GM20431 (cell line): ENCODE data around the gene CCDC33.

Experiments
- in situ Hi-C: fragments of 300-500 bp; cut with MseI, MboI; formaldehyde crosslinking; loops from one replicate; pipeline ENCODE4 v1.15.0; 2020; ENCODE audit warnings: low sequenced_read_pairs; ENCODE audit not compliant: unreplicated experiment

The CCDC33 gene

DNA sequence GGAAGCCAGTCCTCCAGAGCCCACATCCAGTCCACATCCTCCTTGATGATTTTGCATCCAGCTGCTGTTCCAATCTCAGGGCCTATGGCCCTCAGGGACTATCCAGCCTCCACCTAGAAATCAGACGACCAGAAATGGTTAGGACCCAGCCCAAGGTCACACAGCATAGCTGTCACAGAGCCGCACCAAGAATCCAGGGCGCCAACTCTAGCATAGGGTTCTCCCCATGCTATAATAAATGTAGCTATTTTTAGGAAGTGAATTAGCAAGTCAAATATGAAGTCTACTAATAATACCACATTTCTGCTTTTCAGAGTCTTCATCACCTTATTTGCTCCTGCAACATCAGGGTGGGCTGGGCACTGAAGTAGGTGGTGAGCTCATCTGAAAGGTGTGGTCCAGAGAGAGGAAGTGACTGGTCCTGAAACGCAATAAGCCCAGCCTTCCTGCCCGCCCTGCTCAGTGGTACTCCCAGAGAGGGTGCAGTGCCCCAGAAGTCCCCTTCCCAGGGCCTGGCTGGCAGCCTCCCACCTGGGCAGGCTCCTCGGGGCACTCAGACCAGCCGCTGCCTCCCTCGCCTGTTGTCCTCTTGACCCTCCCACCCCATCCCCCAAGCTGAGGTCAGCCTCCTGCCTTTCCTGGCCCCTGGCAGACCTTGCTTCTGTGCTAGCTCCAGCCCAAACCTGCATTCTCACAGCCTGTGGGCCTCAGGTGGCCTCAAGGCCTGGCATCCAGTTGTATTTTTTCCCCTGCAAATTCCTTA is 148.9 kb downstream of the CCDC33 start:
- in situ Hi-C loops, result loop anchor here (5.0 kb wide), 1 partner anchor 57 kb away; no protein-coding TSS in a partner anchor

DNA sequence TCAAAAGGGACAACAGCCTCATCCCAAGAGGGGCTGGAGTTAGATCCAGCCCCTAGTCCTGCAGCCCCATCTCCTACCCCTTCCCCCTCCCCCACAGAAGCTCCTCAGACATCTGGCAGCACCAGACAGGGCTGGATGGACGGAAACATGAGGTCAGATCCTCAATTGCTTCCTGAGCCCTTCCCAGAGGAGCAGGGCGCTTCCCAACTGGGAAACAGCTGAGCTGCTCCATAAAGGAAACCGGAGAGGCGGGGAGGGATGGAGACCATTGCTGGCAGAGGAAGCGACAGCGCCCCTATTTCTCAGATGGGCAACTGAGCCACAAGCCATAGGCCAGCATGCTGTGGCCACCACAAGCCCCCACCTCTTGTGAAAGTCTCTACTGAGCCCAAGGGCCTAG is 149.6 kb downstream of the CCDC33 start:
- in situ Hi-C loops, result no loop called here
